HL-60 (cell line): Measurements from ENCODE around the gene OR51F2.

Experiments used
- DNase-seq, 2 experiments: peaks; one replicate each; pipeline ENCODE4 v3.0.0-alpha.2; 2010 to 2020; ENCODE audit warnings: low read depth in 1 of 2, low spot score in 1 of 2
- H3K27ac ChIP-seq: fragments of 250-450 bp; sonication (Bioruptor Pico); replicated peaks from 2 replicates; pipeline ENCODE4 v1.5.1; 2020; ENCODE audit warnings: mild to moderate bottlenecking, moderate library complexity
- H3K27me3 ChIP-seq: fragments of 250-450 bp; sonication (Bioruptor Pico); 2 replicates; pipeline ENCODE4 v1.5.1; 2021; ENCODE audit warnings: mild to moderate bottlenecking, moderate library complexity; ENCODE audit not compliant: insufficient read depth, poor library complexity, severe bottlenecking
- H3K4me3 ChIP-seq: replicated peaks from 2 replicates; pipeline ENCODE4 v1.5.1; 2011; ENCODE audit warnings: mild to moderate bottlenecking, control low read depth, low read length; ENCODE audit not compliant: insufficient read depth
- GABPA ChIP-seq: IDR thresholded peaks from 2 replicates; pipeline ENCODE4 v1.6.1; 2012; ENCODE audit warnings: low read depth
- POLR2AphosphoS5 ChIP-seq: IDR thresholded peaks from 2 replicates; pipeline ENCODE4 v1.6.1; 2012; ENCODE audit warnings: low read depth
- REST ChIP-seq: IDR thresholded peaks from 2 replicates; pipeline ENCODE4 v1.6.1; 2012; ENCODE audit warnings: low read depth; ENCODE audit not compliant: insufficient replicate concordance
- SPI1 ChIP-seq: IDR thresholded peaks from 2 replicates; pipeline ENCODE4 v1.6.1; 2012; ENCODE audit warnings: low read depth, mild to moderate bottlenecking, borderline replicate concordance
- long read RNA-seq: library from polyadenylated mRNA; unstranded; transcript quantifications from one replicate; pipeline ENCODE4 v2.0.0, GENCODE V29; 2020
- TF ChIP-seq, protein P1 (sequence below): IDR thresholded peaks from one replicate; pipeline ENCODE4 v1.5.1; 2011; ENCODE audit warnings: low read length, control low read depth, inconsistent platforms; ENCODE audit not compliant: insufficient read depth

The OR51F2 gene
- long read RNA-seq = 0 reads

DNA sequence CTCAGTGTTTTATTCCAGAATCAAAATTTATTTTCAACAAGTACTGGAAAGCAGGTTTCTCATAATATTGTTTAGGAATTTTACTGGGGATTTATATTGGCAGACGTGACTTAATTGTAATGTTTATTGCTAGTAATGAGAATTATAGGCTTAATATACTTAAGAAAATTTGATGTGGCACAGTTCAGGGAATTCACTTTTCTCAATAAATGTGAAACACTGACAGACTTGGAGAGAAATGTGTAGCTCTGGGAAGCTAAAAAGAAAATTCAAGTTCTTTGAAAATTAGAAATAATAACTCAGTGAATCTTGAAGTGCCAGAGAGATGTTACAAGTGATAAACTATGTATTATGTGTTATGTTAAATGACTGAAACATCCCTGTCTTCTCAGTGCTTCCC lies at the start of gene OR51F2:
Gene OR51F2, plus strand, starts transcription at position 301 of the 400 bp plus-strand sequence. CDS start 101 bp downstream, outside the sequence.
- DNase-seq = no peak
- no peak within 1 kb of the TSS for H3K27ac ChIP-seq
- no peak for TF ChIP-seq REST
- TF ChIP-seq POLR2AphosphoS5 = no peak
- TF ChIP-seq GABPA = no peak
- no peak for TF ChIP-seq SPI1
- TF ChIP-seq, protein P1, sequence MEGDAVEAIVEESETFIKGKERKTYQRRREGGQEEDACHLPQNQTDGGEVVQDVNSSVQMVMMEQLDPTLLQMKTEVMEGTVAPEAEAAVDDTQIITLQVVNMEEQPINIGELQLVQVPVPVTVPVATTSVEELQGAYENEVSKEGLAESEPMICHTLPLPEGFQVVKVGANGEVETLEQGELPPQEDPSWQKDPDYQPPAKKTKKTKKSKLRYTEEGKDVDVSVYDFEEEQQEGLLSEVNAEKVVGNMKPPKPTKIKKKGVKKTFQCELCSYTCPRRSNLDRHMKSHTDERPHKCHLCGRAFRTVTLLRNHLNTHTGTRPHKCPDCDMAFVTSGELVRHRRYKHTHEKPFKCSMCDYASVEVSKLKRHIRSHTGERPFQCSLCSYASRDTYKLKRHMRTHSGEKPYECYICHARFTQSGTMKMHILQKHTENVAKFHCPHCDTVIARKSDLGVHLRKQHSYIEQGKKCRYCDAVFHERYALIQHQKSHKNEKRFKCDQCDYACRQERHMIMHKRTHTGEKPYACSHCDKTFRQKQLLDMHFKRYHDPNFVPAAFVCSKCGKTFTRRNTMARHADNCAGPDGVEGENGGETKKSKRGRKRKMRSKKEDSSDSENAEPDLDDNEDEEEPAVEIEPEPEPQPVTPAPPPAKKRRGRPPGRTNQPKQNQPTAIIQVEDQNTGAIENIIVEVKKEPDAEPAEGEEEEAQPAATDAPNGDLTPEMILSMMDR = no peak
- no peak within 1 kb of the TSS for H3K4me3 ChIP-seq
- H3K27me3 ChIP-seq = no peaks in the 10 kb centered on the region

DNA sequence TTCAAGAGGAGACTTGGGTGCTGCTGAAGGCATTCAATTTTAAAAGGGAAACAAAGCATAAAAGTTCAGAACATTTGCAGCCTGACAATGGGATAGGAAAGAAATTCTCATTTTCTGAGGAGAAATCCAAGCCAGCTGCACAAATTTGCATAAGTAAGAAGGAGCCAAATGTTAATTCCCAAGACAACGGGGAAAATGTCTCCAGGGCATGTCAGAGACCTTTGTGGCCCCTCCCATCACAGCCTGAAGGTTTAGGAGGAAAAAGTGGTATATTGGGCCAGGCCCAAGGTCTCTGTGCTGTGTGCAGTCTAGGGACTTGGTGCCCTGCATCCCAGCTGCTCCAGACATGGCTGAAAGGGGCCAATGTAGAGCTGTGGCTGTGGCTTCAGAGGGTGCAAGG lies 38.7 kb upstream of the OR51F2 start:
- TF ChIP-seq, protein P1 = no peak
- no peak for TF ChIP-seq GABPA
- no peak for TF ChIP-seq SPI1
- TF ChIP-seq POLR2AphosphoS5 = no peak
- no peak for TF ChIP-seq REST
- no peak for DNase-seq
- H3K27me3 ChIP-seq = no peaks in the 10 kb centered on the region
- H3K27ac ChIP-seq = no peak overlapping the region
- no peak overlapping the region for H3K4me3 ChIP-seq

- H3K27ac ChIP-seq = no peak overlapping the region
- DNase-seq = no peak
- no peak overlapping the region for H3K4me3 ChIP-seq
- TF ChIP-seq POLR2AphosphoS5 = no peak
- no peak for TF ChIP-seq SPI1
- no peak for TF ChIP-seq REST
- TF ChIP-seq, protein P1 = no peak
- TF ChIP-seq GABPA = no peak
- peaks cover 2% of the 10 kb centered on the region for H3K27me3 ChIP-seq
Measured at GRCh38 chr11:4797206-4797605, 23.9 kb upstream of the OR51F2 start.
